ENCODE results near the gene UBAC2.

DNA sequence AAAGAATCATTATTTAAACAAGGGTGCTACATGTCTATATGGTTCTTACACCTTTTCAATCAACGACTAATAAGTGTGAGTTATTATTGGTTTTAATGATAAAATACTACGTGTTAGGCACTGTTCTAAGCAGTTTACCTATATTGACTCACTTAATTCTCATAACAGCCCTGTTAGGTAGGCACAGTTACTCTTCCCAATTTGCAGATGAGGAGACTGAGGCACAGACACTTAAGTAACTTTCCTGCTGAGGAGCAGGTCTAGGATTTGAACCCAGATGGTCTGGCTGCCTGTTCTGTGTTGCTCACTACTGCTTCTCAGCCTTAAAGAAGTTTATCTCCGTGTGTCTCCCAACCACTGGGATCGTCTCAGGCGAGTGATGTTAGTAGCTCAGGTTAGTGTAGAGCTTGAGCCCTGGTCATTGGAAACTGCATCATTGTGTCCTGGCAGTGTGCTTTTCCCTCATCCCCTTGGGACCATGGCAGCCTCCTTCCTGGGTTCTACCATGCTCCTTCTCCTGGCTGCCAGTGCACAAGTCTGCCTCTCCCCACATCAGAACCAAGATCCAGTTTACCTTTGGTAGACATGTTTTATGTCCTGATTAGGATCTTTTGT is 10.9 kb downstream of the UBAC2 start:
- TF ChIP-seq CTCF (IDR thresholded peaks at IDR 0.05; ENCODE audit: low read depth, low read length, missing input control): no peak
- TF ChIP-seq YY1 (IDR thresholded peaks at IDR 0.05): no peak
